H1 (cell line): Measurements from ENCODE around the gene FPR3. TPM values are rescaled to one million over a fixed set of nuclear protein-coding genes. Genes with fewer than 3 reads are reported as not detected.

Source experiments
- CTCF ChIA-PET: fragments of 300-600 bp; sonication (Branson Sonifier 250); formaldehyde crosslinking; loops from one replicate; lab custom pipeline; 2021; ENCODE audit not compliant: partially characterized antibody; lab: Charles Lee
- POLR2A ChIA-PET: fragments of 300-600 bp; sonication (Branson Sonifier 250); formaldehyde crosslinking; loops from one replicate; lab custom pipeline; 2021; ENCODE audit warnings: inconsistent platforms; ENCODE audit not compliant: partially characterized antibody; lab: Charles Lee
- DNase-seq, 2 experiments: peaks; one replicate each; pipeline versions ENCODE4 v3.0.0 to v3.0.0-alpha.2; 2010 to 2022; ENCODE audit warnings: low spot score in 2 of 2, low read depth in 1 of 2, mixed read lengths in 1 of 2
- FAIRE-seq: peaks from 2 replicates; lab custom pipeline; 2011; peaks lifted over from hg19 to GRCh38; lab: Jason Lieb, UNC
- H2AFZ ChIP-seq: 2 replicates; pipeline ENCODE4 v1.8.1; 2012; ENCODE audit warnings: low read length, inconsistent platforms
- H2AK5ac ChIP-seq: 2 replicates; pipeline ENCODE4 v1.6.1; 2013; ENCODE audit warnings: low read depth, low read length
- H2BK120ac ChIP-seq: replicated peaks from 2 replicates; pipeline ENCODE3; 2013; ENCODE audit warnings: low read depth, low read length, inconsistent platforms
- H2BK12ac ChIP-seq: 2 replicates; pipeline ENCODE4 v1.6.1; 2013; ENCODE audit warnings: low read depth, low read length
- H2BK15ac ChIP-seq: 2 replicates; pipeline ENCODE4 v1.6.1; 2013; ENCODE audit warnings: low read length
- H2BK20ac ChIP-seq: 2 replicates; pipeline ENCODE4 v1.6.1; 2013; ENCODE audit warnings: low read length
- H2BK5ac ChIP-seq: 2 replicates; pipeline ENCODE4 v1.6.1; 2013; ENCODE audit warnings: low read depth, low read length
- H3K14ac ChIP-seq: 2 replicates; pipeline ENCODE4 v1.6.1; 2013; ENCODE audit warnings: inconsistent platforms; ENCODE audit not compliant: insufficient read length
- H3K18ac ChIP-seq: 2 replicates; pipeline ENCODE4 v1.6.1; 2013; ENCODE audit warnings: low read length; ENCODE audit errors: extremely low read depth
- H3K23ac ChIP-seq: 2 replicates; pipeline ENCODE4 v1.6.1; 2013; ENCODE audit warnings: inconsistent platforms; ENCODE audit not compliant: insufficient read length
- H3K23me2 ChIP-seq: 2 replicates; pipeline ENCODE4 v1.6.1; 2013; ENCODE audit warnings: low read depth, low read length
- H3K27ac ChIP-seq: 2 replicates; pipeline ENCODE4 v1.6.1; 2011; ENCODE audit warnings: low read depth, low read length, inconsistent platforms
- H3K27me3 ChIP-seq, 4 experiments: replicated peaks in 1 of 4; 1 replicate in 1 of 4; 2 replicates in 3 of 4; pipeline versions ENCODE4 v1.6.1 to v1.8.1; 2011 to 2013; ENCODE audit warnings: low read length in 3 of 4, mild to moderate bottlenecking in 3 of 4, inconsistent platforms in 2 of 4, mixed read lengths in 2 of 4, moderate library complexity in 1 of 4; ENCODE audit not compliant: control insufficient read depth in 3 of 4, insufficient read depth in 3 of 4; ENCODE audit errors: extremely low read depth in 1 of 4
- H3K36me3 ChIP-seq, 4 experiments: 2 replicates each; pipeline versions ENCODE4 v1.6.1 to v1.8.1; 2011 to 2013; ENCODE audit warnings: mild to moderate bottlenecking in 4 of 4, low read length in 3 of 4, moderate library complexity in 2 of 4, control low read depth in 1 of 4, inconsistent platforms in 1 of 4; ENCODE audit not compliant: insufficient read depth in 4 of 4, control insufficient read depth in 2 of 4
- H3K4ac ChIP-seq: replicated peaks from 2 replicates; pipeline ENCODE3; 2013; ENCODE audit warnings: low read length, low read depth, mixed read lengths, inconsistent platforms; ENCODE audit not compliant: insufficient read length
- H3K4me1 ChIP-seq, 4 experiments: replicated peaks in 1 of 4; 1 replicate in 1 of 4; 2 replicates in 3 of 4; pipeline versions ENCODE4 v1.6.1 to v1.8.1; 2011 to 2013; ENCODE audit warnings: low read length in 3 of 4, inconsistent platforms in 2 of 4, mixed read lengths in 1 of 4; ENCODE audit not compliant: insufficient read depth in 4 of 4, control insufficient read depth in 3 of 4
- H3K4me2 ChIP-seq, 2 experiments: 2 replicates each; pipeline versions ENCODE4 v1.6.1 to v1.8.1; 2011 to 2013; ENCODE audit warnings: low read depth in 2 of 2, low read length in 2 of 2, control low read depth in 1 of 2, inconsistent platforms in 1 of 2, mild to moderate bottlenecking in 1 of 2; ENCODE audit not compliant: insufficient read depth in 1 of 2
- H3K4me3 ChIP-seq, 4 experiments: fragments of 200-600, 300-600 bp in 1 of 4; sonication (generic), shearing (Covaris generic), sonication (Bioruptor Twin) in 1 of 4; 2 replicates each; pipeline versions ENCODE4 v1.5.1 to v1.8.1; 2011 to 2016; ENCODE audit warnings: low read length in 4 of 4, low read depth in 3 of 4, control low read depth in 2 of 4, inconsistent platforms in 2 of 4, mild to moderate bottlenecking in 2 of 4, mixed read lengths in 1 of 4, moderate library complexity in 1 of 4; ENCODE audit not compliant: insufficient read depth in 2 of 4; ENCODE audit errors: extremely low read depth in 1 of 4
- H3K56ac ChIP-seq: replicated peaks from 2 replicates; pipeline ENCODE3; 2013; ENCODE audit warnings: low read depth, mild to moderate bottlenecking, mixed read lengths, low read length, inconsistent platforms; ENCODE audit not compliant: insufficient read length
- H3K79me1 ChIP-seq: 2 replicates; pipeline ENCODE4 v1.6.1; 2013; ENCODE audit warnings: low read depth, low read length, control low read depth
- H3K79me2 ChIP-seq, 2 experiments: 2 replicates each; pipeline versions ENCODE4 v1.6.1 to v1.8.1; 2012 to 2013; ENCODE audit warnings: low read length in 2 of 2, mild to moderate bottlenecking in 2 of 2, inconsistent platforms in 1 of 2; ENCODE audit not compliant: insufficient read depth in 2 of 2, control insufficient read depth in 1 of 2
- H3K9ac ChIP-seq, 4 experiments: replicated peaks in 1 of 4; 1 replicate in 1 of 4; 2 replicates in 3 of 4; pipeline versions ENCODE4 v1.6.1 to v1.8.1; 2011 to 2013; ENCODE audit warnings: low read depth in 3 of 4, low read length in 3 of 4, control low read depth in 2 of 4, mild to moderate bottlenecking in 2 of 4, moderate library complexity in 2 of 4, inconsistent platforms in 1 of 4; ENCODE audit errors: extremely low read depth in 1 of 4
- H3K9me3 ChIP-seq, 2 experiments: 2 replicates each; pipeline versions ENCODE4 v1.6.1 to v1.8.1; 2012 to 2013; ENCODE audit warnings: mild to moderate bottlenecking in 2 of 2, moderate library complexity in 2 of 2, control low read depth in 1 of 2, inconsistent platforms in 1 of 2, low read depth in 1 of 2, low read length in 1 of 2, mixed read lengths in 1 of 2; ENCODE audit not compliant: insufficient read depth in 2 of 2
- H4K20me1 ChIP-seq, 2 experiments: replicated peaks in 1 of 2; 2 replicates each; pipeline versions ENCODE3 to v1.8.1; 2011 to 2013; ENCODE audit warnings: inconsistent platforms in 2 of 2, low read length in 2 of 2, mild to moderate bottlenecking in 1 of 2; ENCODE audit not compliant: insufficient read depth in 2 of 2, control insufficient read depth in 1 of 2
- H4K5ac ChIP-seq: 2 replicates; pipeline ENCODE4 v1.6.1; 2013; ENCODE audit warnings: low read length, low read depth, mixed read lengths, inconsistent platforms; ENCODE audit not compliant: insufficient read length
- H4K8ac ChIP-seq: 2 replicates; pipeline ENCODE4 v1.8.0; 2013; ENCODE audit warnings: mild to moderate bottlenecking, moderate library complexity, low read length, inconsistent platforms; ENCODE audit not compliant: insufficient read depth; ENCODE audit errors: extremely low read depth
- H4K91ac ChIP-seq: replicated peaks from 2 replicates; pipeline ENCODE3; 2013; ENCODE audit warnings: low read length, mixed read lengths, inconsistent platforms; ENCODE audit not compliant: insufficient read length
- ASH2L ChIP-seq: fragments of 200-600, 300-600 bp; sonication (generic); IDR thresholded peaks from one replicate; pipeline ENCODE4 v1.7.1; 2017; ENCODE audit warnings: low read length
- ATF3 ChIP-seq: IDR thresholded peaks from 2 replicates; pipeline ENCODE4 v1.6.1; 2011; ENCODE audit warnings: low read depth, mild to moderate bottlenecking, low read length; ENCODE audit not compliant: insufficient read depth
- CTCF ChIP-seq, 3 experiments: IDR thresholded peaks; 1 replicate in 2 of 3; 2 replicates in 1 of 3; pipeline versions ENCODE4 v1.5.1 to v1.6.1; 2011; ENCODE audit warnings: low read length in 3 of 3, mild to moderate bottlenecking in 3 of 3, inconsistent platforms in 2 of 3, low read depth in 1 of 3, moderate library complexity in 1 of 3; ENCODE audit not compliant: insufficient read depth in 1 of 3; ENCODE audit errors: control extremely low read depth in 1 of 3
- FOSL1 ChIP-seq: IDR thresholded peaks from 2 replicates; pipeline ENCODE4 v1.6.1; 2011; ENCODE audit warnings: mild to moderate bottlenecking, low read depth, low read length, moderate library complexity; ENCODE audit not compliant: insufficient read depth
- GTF2F1 ChIP-seq: IDR thresholded peaks from 2 replicates; pipeline ENCODE4 v1.6.1; 2012; ENCODE audit warnings: low read depth, low read length, improper control_type of control experiment, borderline replicate concordance
- HDAC6 ChIP-seq: IDR thresholded peaks from one replicate; pipeline ENCODE4 v1.7.1; 2012; ENCODE audit warnings: low read depth, mild to moderate bottlenecking, inconsistent platforms, low read length, moderate library complexity
- POLR2A ChIP-seq, 2 experiments: IDR thresholded peaks; 1 replicate in 1 of 2; 2 replicates in 1 of 2; pipeline ENCODE4 v1.6.1; 2011; ENCODE audit warnings: low read depth in 2 of 2, low read length in 2 of 2, mild to moderate bottlenecking in 2 of 2; ENCODE audit errors: control extremely low read depth in 1 of 2
- POU5F1 ChIP-seq: IDR thresholded peaks from 2 replicates; pipeline ENCODE4 v1.6.1; 2011; ENCODE audit warnings: low read depth, mild to moderate bottlenecking, low read length, moderate library complexity
- RBBP5 ChIP-seq: IDR thresholded peaks from 2 replicates; pipeline ENCODE4 v1.7.1; 2012; ENCODE audit warnings: low read depth, mild to moderate bottlenecking, inconsistent platforms, low read length, moderate library complexity, borderline replicate concordance
- RNF2 ChIP-seq: fragments of 200-900, 300-1000 bp; sonication (generic); IDR thresholded peaks from 2 replicates; pipeline ENCODE4 v1.7.1; 2016; ENCODE audit warnings: borderline replicate concordance, low read depth, mild to moderate bottlenecking, antibody characterized with exemption, low read length; ENCODE audit not compliant: poor library complexity, severe bottlenecking; ENCODE audit errors: missing control alignments
- TEAD4 ChIP-seq: IDR thresholded peaks from 2 replicates; pipeline ENCODE4 v1.6.1; 2012; ENCODE audit warnings: low read depth, low read length, inconsistent platforms, mixed read lengths
- WGBS, 2 experiments: shearing (Covaris generic) in 1 of 2; methylation state at CpG; one replicate each; pipeline versions ENCODE4 v1.1.6 to v1.1.7; 2013 to 2015; ENCODE audit warnings: low lambda C conversion rate in 2 of 2, mixed read lengths in 2 of 2, inconsistent platforms in 1 of 2, low coverage in 1 of 2, missing lambda C conversion rate in 1 of 2; ENCODE audit not compliant: insufficient replicate concordance in 2 of 2, insufficient coverage in 1 of 2, insufficient read length in 1 of 2; ENCODE audit errors: extremely low coverage in 1 of 2, missing lambda C conversion rate in 1 of 2; 5-methylcytosine and 5-hydroxymethylcytosine counted together
- polyA plus RNA-seq, 7 experiments: library from polyadenylated mRNA; depleted of rRNA in 3 of 7; stranded (reverse) in 5 of 7; unstranded in 2 of 7; fragments of >200 nt in 5 of 7; fragments of 200-250 nt in 2 of 7; gene quantifications; 1 replicate in 5 of 7; 2 replicates in 1 of 7; 4 replicates in 1 of 7; pipeline versions ENCODE4 v1.2.1 to v1.2.3, GENCODE V29; 2011 to 2013; ENCODE audit warnings: missing spikeins in 2 of 7, mixed read lengths in 2 of 7
- total RNA-seq: library from RNA; stranded (reverse); fragmentation: NEBNext Ultra II Directional; extraction: Animal tissue kit (Norgen Biotek cat#: 25700); gene quantifications from 2 replicates; pipeline ENCODE4 v1.2.1, GENCODE V29; 2021

The FPR3 gene
- total and polyA plus RNA-seq, 2 of the 8 experiments (the other 6 are each of a cell fraction or from before 2014, with no cell fraction given), result not detected

DNA sequence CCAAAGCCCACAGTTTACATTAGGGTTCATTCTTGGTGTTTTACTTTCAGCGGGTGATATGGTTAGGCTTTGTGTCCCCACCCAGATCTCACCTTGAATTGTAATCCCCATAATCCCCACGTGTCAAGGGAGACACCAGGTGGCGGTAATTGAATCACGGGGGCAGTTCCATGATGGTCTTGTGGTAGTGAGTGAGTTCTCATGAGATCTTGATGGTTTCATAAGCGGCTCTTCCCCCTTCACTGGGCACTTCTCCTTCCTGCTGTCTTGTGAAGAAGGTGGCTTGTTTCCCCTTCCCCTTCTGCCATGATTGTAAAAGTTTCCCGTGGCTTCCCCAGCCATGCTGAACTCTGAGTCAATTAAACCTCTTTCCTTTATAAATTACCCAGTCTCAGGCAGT lies 22.0 kb upstream of the FPR3 start:
- Histone ChIP-seq H3K79me1 (no peaks in the 10 kb centered on the region), H3K4me1 (no peaks in the 10 kb centered on the region), H3K79me2 (no peaks in the 10 kb centered on the region), H3K4me2 (no peak overlapping the region), H2BK120ac (no peak overlapping the region), H3K27ac (no peak overlapping the region), H3K23me2 (no peaks in the 10 kb centered on the region), H4K20me1 (no peaks in the 10 kb centered on the region), H2BK15ac (no peak overlapping the region), H3K4me3 (no peak overlapping the region), H3K27me3 (no peaks in the 10 kb centered on the region), H3K23ac (no peak overlapping the region), H3K36me3 (no peaks in the 10 kb centered on the region), H3K56ac (no peak overlapping the region), H2AK5ac (no peak overlapping the region), H3K4ac (no peak overlapping the region), H2BK5ac (no peak overlapping the region), H2BK12ac (no peak overlapping the region), H3K14ac (no peak overlapping the region), H3K9ac (no peak overlapping the region), H2AFZ (no peak overlapping the region), H3K18ac (no peak overlapping the region), H3K9me3 (peaks cover 3 to 4% of the 10 kb centered on the region in 2 experiments; a peak in 2 of 4 replicates), H4K91ac (no peak overlapping the region), H2BK20ac (no peak overlapping the region), H4K8ac (no peak overlapping the region), H4K5ac (no peak overlapping the region)
- ChIA-PET POLR2A (no interaction called here), CTCF (interaction anchor here (1.0 kb wide), 1 partner anchor 35 kb away, joined by 3 read pairs; no protein-coding TSS in a partner anchor)
- 66% methylated on average over 6 of the region's 6 CpGs; no CpG with 5 or more reads in 1 of the 2 experiments for WGBS, 2 experiments
- DNase-seq (no peak), FAIRE-seq (no peak)
- TF ChIP-seq POU5F1 (no peak), TEAD4 (no peak), GTF2F1 (no peak), RBBP5 (no peak), HDAC6 (no peak), FOSL1 (no peak), RNF2 (no peak), ATF3 (no peak), CTCF (IDR thresholded peaks at IDR 0.05; ENCODE audit: control extremely low read depth in 1 of 3, insufficient read depth in 1 of 3, low read depth in 1 of 3, low read length in 3 of 3) (peak; percentile 5 to 14 (median 10); a peak in 3 of 4 replicates), POLR2A (IDR thresholded peaks at IDR 0.05; ENCODE audit: control extremely low read depth in 1 of 2, low read depth in 2 of 2, low read length in 2 of 2) (no peak), ASH2L (no peak)
